NCI-H1694 treated with DMSO at 0.1 percent for 48 hours (cell line): Measurements from ENCODE around the gene ATP2A1.
"Not testable (repeated sequence)": the region's sequence is repeated elsewhere in the genome, so short reads cannot be mapped to it uniquely, and the experiment has no call there.

Experiments
- DNase-seq: peaks from one replicate; lab custom pipeline; 2025; lab: John Stamatoyannopoulos, UW

ATP2A1 gene

DNA sequence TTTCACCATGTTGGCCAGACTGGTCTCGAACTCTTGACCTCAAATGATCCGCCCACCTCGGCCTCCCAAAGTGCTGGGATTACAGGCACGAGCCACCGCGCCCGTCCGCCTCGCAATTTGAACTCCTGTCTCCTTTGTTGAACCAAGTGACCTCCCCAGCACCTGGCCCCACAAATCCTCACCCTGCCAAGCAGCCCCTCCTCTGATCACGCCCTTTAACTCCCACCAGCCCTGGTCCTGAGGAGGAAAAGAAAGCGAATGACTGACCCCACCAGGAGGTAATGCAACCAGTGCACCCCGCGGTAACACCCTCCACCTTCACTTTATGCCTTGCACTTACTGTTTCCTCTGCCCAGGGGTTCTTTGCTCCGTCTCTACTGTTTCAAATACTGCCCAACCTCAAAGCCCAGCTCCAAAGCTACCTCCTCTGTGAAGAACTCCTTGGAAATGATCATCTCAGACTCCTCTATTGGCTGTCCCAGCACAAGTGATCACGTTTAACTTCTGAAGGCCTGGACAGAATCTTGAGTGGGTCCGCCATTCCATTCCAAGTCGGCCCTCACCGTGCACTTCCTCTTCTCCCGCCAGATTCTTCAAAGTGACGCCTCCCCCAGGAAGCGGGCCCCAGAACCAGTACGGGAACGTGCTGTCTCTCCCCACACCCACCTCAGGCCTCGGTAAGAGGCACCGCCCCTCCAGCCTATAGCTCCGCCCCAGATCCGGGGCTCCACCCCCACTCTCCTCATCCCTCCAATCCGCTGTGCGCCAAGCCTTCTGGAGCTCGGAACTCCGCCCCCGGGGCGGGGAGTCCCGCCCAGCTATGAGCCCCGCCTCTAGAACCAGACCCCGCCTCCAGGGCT is 57.9 kb downstream of the ATP2A1 start:
- no peak for DNase-seq

DNA sequence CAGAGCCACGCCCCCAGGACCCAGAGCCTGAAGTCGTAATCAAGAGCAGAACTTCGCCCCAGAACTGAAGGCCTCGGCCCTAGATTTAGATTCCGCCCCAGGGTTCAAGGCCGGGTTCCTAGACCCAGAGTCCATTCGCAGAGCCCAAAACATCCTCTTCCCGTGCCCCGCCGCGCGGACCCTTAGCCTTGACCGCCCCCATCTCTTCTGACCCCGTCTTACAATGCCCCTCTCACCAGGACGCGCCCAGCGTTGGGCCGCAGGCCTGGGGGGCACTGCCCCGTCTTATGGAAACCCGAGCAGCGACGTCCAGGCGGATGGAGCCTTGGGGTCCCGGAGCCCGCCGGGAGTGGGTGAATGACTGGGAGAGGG is 58.5 kb downstream of the ATP2A1 start:
- no peak for DNase-seq

DNA sequence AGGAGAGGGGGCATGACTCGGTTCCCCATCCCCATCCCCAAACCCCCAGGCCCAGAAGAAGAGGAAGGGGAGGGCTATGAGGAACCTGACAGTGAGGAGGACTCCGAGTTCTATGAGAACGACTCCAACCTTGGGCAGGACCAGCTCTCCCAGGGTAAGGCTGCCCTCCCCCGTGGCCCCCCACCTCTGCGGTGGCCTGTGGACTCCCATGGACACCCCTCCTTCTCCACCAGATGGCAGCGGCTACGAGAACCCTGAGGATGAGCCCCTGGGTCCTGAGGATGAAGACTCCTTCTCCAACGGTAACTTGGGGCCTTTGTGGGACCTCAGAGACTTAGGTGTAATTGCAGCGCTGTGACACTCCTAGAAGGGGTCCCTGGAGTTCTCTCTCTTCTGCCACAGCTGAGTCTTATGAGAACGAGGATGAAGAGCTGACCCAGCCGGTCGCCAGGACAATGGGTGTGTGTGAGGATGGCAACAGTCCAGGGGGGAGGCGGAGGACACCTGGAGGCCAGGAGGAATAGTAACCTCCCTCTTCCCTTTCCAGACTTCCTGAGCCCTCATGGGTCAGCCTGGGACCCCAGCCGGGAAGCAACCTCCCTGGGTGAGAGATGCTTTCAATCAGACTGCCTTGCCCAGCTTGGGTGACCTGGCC is 59.1 kb downstream of the ATP2A1 start:
- no peak for DNase-seq

DNA sequence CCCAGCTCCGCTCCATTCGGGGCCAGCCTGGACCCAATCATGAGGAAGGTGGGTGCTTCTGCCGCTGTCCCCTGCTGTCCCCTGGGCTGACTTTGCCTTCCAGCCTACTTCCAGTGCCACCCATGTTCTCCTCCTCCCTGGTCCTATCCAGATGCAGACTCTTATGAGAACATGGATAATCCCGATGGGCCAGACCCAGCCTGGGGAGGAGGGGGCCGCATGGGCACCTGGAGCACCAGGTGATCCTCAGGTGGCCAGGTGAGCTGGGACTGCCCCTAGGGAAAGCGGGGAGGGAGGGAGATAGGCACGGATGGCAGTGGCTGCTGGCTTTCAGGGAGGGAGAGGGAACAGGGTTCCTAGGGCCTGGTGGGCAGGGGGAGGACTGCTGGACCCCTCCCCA is 60.4 kb downstream of the ATP2A1 start:
- DNase-seq: no peak

DNA sequence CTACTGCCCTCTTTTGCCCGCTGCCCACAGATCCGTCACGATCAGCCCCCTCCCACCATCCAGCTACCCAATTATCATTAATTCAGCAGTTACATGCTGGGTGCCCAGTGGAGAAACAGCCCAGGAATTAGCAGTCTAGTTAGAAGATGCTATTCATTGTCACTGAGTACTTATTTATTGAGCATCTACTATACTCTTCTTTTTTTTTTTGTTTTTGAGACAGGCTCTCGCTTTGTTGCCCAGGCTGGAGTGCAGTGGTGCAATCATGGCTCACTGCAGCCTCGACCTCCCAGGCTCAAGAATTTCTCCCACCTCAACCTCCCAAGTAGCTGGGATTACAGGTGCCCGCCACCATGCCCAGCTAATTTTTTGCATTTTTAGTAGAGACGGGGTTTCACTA is 61.5 kb downstream of the ATP2A1 start:
- not testable (repeated sequence) for DNase-seq

DNA sequence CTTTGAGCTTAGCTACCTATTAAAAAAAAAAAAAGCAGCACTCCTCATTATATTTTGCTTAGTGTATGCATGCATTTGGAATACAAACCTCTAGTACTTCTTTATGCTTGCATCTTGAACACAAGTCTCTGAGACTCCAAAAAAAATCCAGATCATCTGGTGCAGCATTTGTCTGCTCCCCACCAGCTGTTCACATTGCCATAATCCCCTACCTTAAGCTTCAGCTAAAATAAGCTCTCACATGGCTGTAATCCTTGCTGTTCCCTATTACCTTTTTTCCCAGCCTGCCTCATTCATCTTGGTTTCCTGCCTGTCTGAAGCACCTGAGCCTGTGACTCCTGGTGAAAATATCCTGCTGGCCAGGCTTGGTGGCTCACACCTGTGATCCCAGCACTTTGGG is 65.0 kb downstream of the ATP2A1 start:
- DNase-seq: no peak

DNA sequence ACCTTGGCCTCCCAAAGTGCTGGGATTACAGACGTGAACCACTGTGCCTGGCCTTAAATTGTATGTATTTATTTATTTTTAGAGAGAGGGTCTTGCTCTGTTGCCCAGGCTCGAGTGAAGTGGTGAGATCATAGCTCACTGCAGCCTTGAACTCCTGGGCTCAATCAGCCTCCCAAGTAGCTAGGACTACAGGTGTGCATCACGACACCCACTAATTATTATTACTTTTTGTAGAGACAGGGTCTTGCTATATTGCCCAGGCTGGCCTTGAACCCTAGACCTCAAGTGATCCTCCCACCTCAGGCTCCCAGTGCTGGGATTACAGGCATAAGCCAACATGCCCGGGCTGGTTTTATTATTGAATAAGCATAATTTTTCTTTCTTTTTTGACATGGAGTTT is 68.4 kb downstream of the ATP2A1 start:
- DNase-seq: no peak

DNA sequence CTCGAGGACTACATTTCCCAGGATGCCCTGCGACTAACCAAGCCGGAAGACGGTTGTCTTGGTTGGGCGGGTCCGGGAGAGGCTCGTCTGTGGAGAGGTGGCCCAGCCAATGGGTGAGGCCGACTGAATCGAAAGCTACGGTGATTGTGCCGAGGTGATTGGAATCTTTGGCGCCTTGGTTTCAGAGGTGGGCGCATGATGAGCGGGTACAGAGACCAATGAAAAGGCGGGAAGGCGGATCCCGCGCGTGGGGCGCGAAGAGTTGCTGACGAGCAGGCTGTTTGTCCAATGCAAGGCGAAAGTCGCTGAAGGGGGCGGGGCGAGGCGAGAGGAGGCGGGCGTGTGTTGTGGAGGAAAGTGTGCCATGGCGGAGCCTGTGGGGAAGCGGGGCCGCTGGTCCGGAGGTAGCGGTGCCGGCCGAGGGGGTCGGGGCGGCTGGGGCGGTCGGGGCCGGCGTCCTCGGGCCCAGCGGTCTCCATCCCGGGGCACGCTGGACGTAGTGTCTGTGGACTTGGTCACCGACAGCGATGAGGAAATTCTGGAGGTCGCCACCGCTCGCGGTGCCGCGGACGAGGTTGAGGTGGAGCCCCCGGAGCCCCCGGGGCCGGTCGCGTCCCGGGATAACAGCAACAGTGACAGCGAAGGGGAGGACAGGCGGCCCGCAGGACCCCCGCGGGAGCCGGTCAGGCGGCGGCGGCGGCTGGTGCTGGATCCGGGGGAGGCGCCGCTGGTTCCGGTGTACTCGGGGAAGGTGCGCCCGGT is 72.5 kb downstream of the ATP2A1 start, which contains the start of gene NFATC2IP:
TSS of gene NFATC2IP (plus strand) at position 290 of the 762 bp plus-strand sequence. CDS start at position 365, 75 bp downstream.
- DNase-seq: peak; percentile 98

DNA sequence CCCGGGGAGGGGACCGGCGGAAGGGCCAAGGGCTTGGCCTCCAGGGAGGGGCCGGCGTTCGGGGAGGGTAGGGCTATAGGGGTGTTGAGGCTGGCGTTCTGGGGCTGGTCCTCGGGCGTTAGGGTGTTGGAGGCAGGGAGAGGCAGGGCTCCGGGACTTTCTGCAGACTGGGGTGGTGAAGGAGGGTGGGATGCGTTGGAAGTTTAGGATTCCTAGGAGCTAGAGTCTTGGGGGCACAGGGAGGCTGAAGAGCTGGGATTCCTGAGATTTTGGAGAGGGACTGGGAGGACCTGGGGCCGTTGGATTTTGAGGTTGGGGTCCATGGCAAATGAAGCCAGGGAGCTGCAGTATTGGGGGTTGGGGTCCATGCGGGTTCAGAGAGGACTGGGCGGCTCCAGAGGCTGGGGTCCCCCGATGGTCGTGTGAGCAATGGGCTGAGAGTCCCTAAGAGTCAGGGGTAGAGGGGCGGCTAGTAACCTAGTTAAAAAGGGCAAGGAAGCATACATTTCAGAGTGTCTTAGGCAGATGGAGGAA is 73.2 kb downstream of the ATP2A1 start:
- DNase-seq: no peak
